Gastrocnemius medialis (tissue), 4 donors: ENCODE measurements around the gene CDC42BPG. TPM values are rescaled to one million over a fixed set of nuclear protein-coding genes. Genes with fewer than 3 reads are reported as not detected.

Experiments
- ATAC-seq, 2 donors: fragments of 150-250 bp; one replicate each; pipeline ENCODE4 v1.9.1; 2016
- DNase-seq, 2 donors: peaks; one replicate each; pipeline ENCODE4 v3.0.0-alpha.2; 2019
- H3K27ac ChIP-seq, 4 donors: fragments of 200-600 bp; sonication (generic); 1 replicate in 1 of 4; 2 replicates in 3 of 4; pipeline ENCODE4 v1.5.1; 2016 to 2018; ENCODE audit warnings: mild to moderate bottlenecking in 2 of 4, moderate library complexity in 1 of 4
- H3K27me3 ChIP-seq, 3 donors: fragments of 200-600 bp; sonication (generic) in 2 of 3; 1 replicate in 1 of 3; 2 replicates in 2 of 3; pipeline versions ENCODE4 v1.5.1 to v1.6.0; 2016 to 2019; ENCODE audit warnings: mild to moderate bottlenecking in 1 of 3, moderate library complexity in 1 of 3
- H3K36me3 ChIP-seq, 2 donors: fragments of 200-600 bp; sonication (generic) in 1 of 2; one replicate each; pipeline ENCODE4 v1.5.1; 2017 to 2018
- H3K4me1 ChIP-seq, 2 donors: fragments of 200-600 bp; sonication (generic) in 1 of 2; one replicate each; pipeline ENCODE4 v1.5.1; 2016 to 2017; ENCODE audit warnings: mild to moderate bottlenecking in 2 of 2
- H3K4me3 ChIP-seq, 4 donors: fragments of 200-600 bp; sonication (generic) in 3 of 4; 1 replicate in 1 of 4; 2 replicates in 3 of 4; pipeline ENCODE4 v1.5.1; 2016 to 2019; ENCODE audit warnings: mild to moderate bottlenecking in 2 of 4
- H3K9me3 ChIP-seq, 3 donors: fragments of 200-600 bp; sonication (generic) in 2 of 3; 1 replicate in 1 of 3; 2 replicates in 2 of 3; pipeline ENCODE4 v1.5.1; 2016 to 2019
- CTCF ChIP-seq, 5 experiments: fragments of 450-650 bp in 3 of 5; fragments of 200-600 bp in 2 of 5; sonication (generic) in 2 of 5; IDR thresholded peaks in 4 of 5; conservative IDR thresholded peaks in 1 of 5; 1 replicate in 4 of 5; 2 replicates in 1 of 5; pipeline ENCODE4 v1.5.1; 2016 to 2019; ENCODE audit warnings: antibody characterized with exemption in 5 of 5, mild to moderate bottlenecking in 3 of 5, moderate library complexity in 3 of 5
- POLR2A ChIP-seq, 2 donors: fragments of 450-650 bp; IDR thresholded peaks; one replicate each; pipeline ENCODE4 v1.6.1; 2017; ENCODE audit warnings: antibody characterized with exemption in 2 of 2, mild to moderate bottlenecking in 2 of 2, moderate library complexity in 2 of 2
- in situ Hi-C, 4 donors: fragments of 200-750 bp; cut with MboI; loops; one replicate each; pipeline versions ENCODE4 v1.15.0 to v1.8.0; 2017; ENCODE audit warnings: low sequenced_read_pairs in 4 of 4
- intact Hi-C: fragments of 100-400 bp; cut with DNase I; formaldehyde crosslinking; loops from one replicate; pipeline ENCODE4 v1.15.1; 2023; ENCODE audit warnings: low total_unique reads
- total RNA-seq, 4 donors: library from RNA; depleted of rRNA; stranded (reverse); fragments of >200 nt; gene quantifications; one replicate each; pipeline versions ENCODE4 v1.1.0 to v1.2.3, GENCODE V29; 2016

Gene CDC42BPG
- total RNA-seq, 4 donors from 2014 or later, result 0.15 to 0.19 TPM; not detected in 2

GRCh38 chr11:64799256-64799622, 45.2 kb downstream of the CDC42BPG start:
- no peak for ATAC-seq
- intact Hi-C loops (no loop called here), in situ Hi-C loops (no loop called here)
- Histone ChIP-seq H3K36me3 (peaks cover 0 to 6% of the 10 kb centered on the region in 2 donors), H3K27ac (no peak overlapping the region), H3K4me3 (no peak overlapping the region), H3K4me1 (peaks cover 12 to 14% of the 10 kb centered on the region in 2 donors), H3K27me3 (no peaks in the 10 kb centered on the region), H3K9me3 (no peaks in the 10 kb centered on the region)
- TF ChIP-seq CTCF (IDR thresholded peaks at IDR 0.05 in 4 of 5, conservative IDR thresholded peaks at IDR 0.05 in 1 of 5), result no peak
- TF ChIP-seq POLR2A (IDR thresholded peaks at IDR 0.05), result no peak
- DNase-seq, result no peak

- in situ Hi-C loops (no loop called here), intact Hi-C loops (no loop called here)
- Histone ChIP-seq H3K27ac (no peak overlapping the region), H3K36me3 (peaks cover 0 to 6% of the 10 kb centered on the region in 2 donors), H3K4me1 (no peaks in the 10 kb centered on the region), H3K4me3 (no peak overlapping the region), H3K27me3 (no peaks in the 10 kb centered on the region), H3K9me3 (no peaks in the 10 kb centered on the region)
- DNase-seq, result no peak
- TF ChIP-seq POLR2A (IDR thresholded peaks at IDR 0.05) (no peak), CTCF (IDR thresholded peaks at IDR 0.05 in 4 of 5, conservative IDR thresholded peaks at IDR 0.05 in 1 of 5) (no peak)
- ATAC-seq, result no peak
These were observed 47.5 kb downstream of the CDC42BPG start for GRCh38 chr11:64796757-64797541.

- TF ChIP-seq POLR2A (IDR thresholded peaks at IDR 0.05), result no peak
- no peak for TF ChIP-seq CTCF (IDR thresholded peaks at IDR 0.05 in 4 of 5, conservative IDR thresholded peaks at IDR 0.05 in 1 of 5)
These were observed 48.3 kb downstream of the CDC42BPG start for GRCh38 chr11:64796047-64796756.

GRCh38 chr11:64794526-64794925, 49.9 kb downstream of the CDC42BPG start:
- H3K9me3 ChIP-seq, result no peaks in the 10 kb centered on the region
- in situ Hi-C loops, result no loop called here
- H3K27me3 ChIP-seq, result no peaks in the 10 kb centered on the region
- no peak for DNase-seq
- H3K27ac ChIP-seq, result no peak overlapping the region
- H3K4me1 ChIP-seq, result no peaks in the 10 kb centered on the region
- ATAC-seq, result no peak
- H3K4me3 ChIP-seq, result no peak overlapping the region
- peaks cover 0 to 11% of the 10 kb centered on the region in 2 donors for H3K36me3 ChIP-seq
- no peak for TF ChIP-seq CTCF (IDR thresholded peaks at IDR 0.05 in 4 of 5, conservative IDR thresholded peaks at IDR 0.05 in 1 of 5)
- no peak for TF ChIP-seq POLR2A (IDR thresholded peaks at IDR 0.05)
- intact Hi-C loops, result no loop called here

More at GRCh38 chr11:64796047-64796756, 48.3 kb downstream of the CDC42BPG start:
- Histone ChIP-seq H3K36me3 (peaks cover 0 to 6% of the 10 kb centered on the region in 2 donors), H3K9me3 (no peaks in the 10 kb centered on the region), H3K27ac (no peak overlapping the region), H3K4me1 (no peaks in the 10 kb centered on the region), H3K4me3 (no peak overlapping the region), H3K27me3 (no peaks in the 10 kb centered on the region)
- DNase-seq, result no peak
- no peak for ATAC-seq
- in situ Hi-C loops (no loop called here), intact Hi-C loops (no loop called here)
